GM23248 (cell line): Measurements from ENCODE around the gene TTLL13. TPM values are rescaled to one million over a fixed set of nuclear protein-coding genes. Genes with fewer than 3 reads are reported as not detected.
"Not testable (repeated sequence)": the region's sequence is repeated elsewhere in the genome, so short reads cannot be mapped to it uniquely, and the experiment has no call there.

ENCODE experiments used
- DNase-seq: peaks from one replicate; pipeline ENCODE4 v3.0.0-alpha.2; 2015
- H2AFZ ChIP-seq: fragments of 200-600 bp; sonication (generic); 2 replicates; pipeline ENCODE4 v1.6.1; 2016; ENCODE audit warnings: antibody characterized with exemption
- H3F3A ChIP-seq: fragments of 200-600 bp; sonication (generic); 2 replicates; pipeline ENCODE4 v1.6.1; 2016; ENCODE audit warnings: mild to moderate bottlenecking, antibody characterized with exemption, mixed run types; ENCODE audit not compliant: insufficient read depth
- H3K27ac ChIP-seq: fragments of 200-600 bp; sonication (generic); 2 replicates; pipeline ENCODE4 v1.5.1; 2016; ENCODE audit warnings: mild to moderate bottlenecking
- H3K27me3 ChIP-seq: fragments of 200-600 bp; sonication (generic); replicated peaks from 2 replicates; pipeline ENCODE4 v1.6.1; 2016; ENCODE audit warnings: mild to moderate bottlenecking; ENCODE audit not compliant: insufficient read depth
- H3K36me3 ChIP-seq: fragments of 200-600 bp; sonication (generic); 2 replicates; pipeline ENCODE4 v1.6.1; 2016; ENCODE audit warnings: low read depth, mild to moderate bottlenecking
- H3K4me1 ChIP-seq: fragments of 200-600 bp; sonication (generic); 2 replicates; pipeline ENCODE4 v1.6.1; 2016; ENCODE audit warnings: mild to moderate bottlenecking; ENCODE audit not compliant: insufficient read depth
- H3K4me2 ChIP-seq: fragments of 200-600 bp; sonication (generic); one replicate; pipeline ENCODE4 v1.6.1; 2016; ENCODE audit warnings: mild to moderate bottlenecking; ENCODE audit not compliant: unreplicated experiment
- H3K4me3 ChIP-seq: fragments of 200-600 bp; sonication (generic); 2 replicates; pipeline ENCODE4 v1.5.1; 2016; ENCODE audit warnings: mild to moderate bottlenecking
- H3K79me2 ChIP-seq: fragments of 200-600 bp; sonication (generic); 2 replicates; pipeline ENCODE4 v1.6.1; 2016; ENCODE audit warnings: mild to moderate bottlenecking; ENCODE audit not compliant: insufficient read depth
- H3K9ac ChIP-seq: fragments of 200-600 bp; sonication (generic); 2 replicates; pipeline ENCODE4 v1.6.1; 2016; ENCODE audit warnings: mild to moderate bottlenecking
- H3K9me2 ChIP-seq: fragments of 200-600 bp; sonication (generic); 2 replicates; pipeline ENCODE4 v1.6.1; 2016; ENCODE audit warnings: mixed run types, mild to moderate bottlenecking, moderate library complexity; ENCODE audit not compliant: insufficient read depth
- H3K9me3 ChIP-seq: fragments of 200-600 bp; sonication (generic); one replicate; pipeline ENCODE4 v1.6.1; 2017; ENCODE audit warnings: low read depth
- H4K20me1 ChIP-seq: fragments of 200-600 bp; sonication (generic); 2 replicates; pipeline ENCODE4 v1.6.0; 2016; ENCODE audit not compliant: insufficient read depth
- EZH2 ChIP-seq: fragments of 200-600 bp; sonication (generic); IDR thresholded peaks from 2 replicates; pipeline ENCODE4 v1.6.1; 2018; ENCODE audit warnings: antibody characterized with exemption, mild to moderate bottlenecking; ENCODE audit not compliant: insufficient read depth, poor library complexity, severe bottlenecking
- EZH2phosphoT487 ChIP-seq: fragments of 200-600 bp; sonication (generic); IDR thresholded peaks from 2 replicates; pipeline ENCODE4 v1.6.1; 2018; ENCODE audit warnings: antibody characterized with exemption, moderate library complexity, mild to moderate bottlenecking, low read depth; ENCODE audit not compliant: insufficient read depth
- WGBS, 2 experiments: methylation state at CpG; one replicate each; pipeline ENCODE4 v1.1.6; 2015 to 2017; ENCODE audit warnings: low lambda C conversion rate in 2 of 2, low coverage in 1 of 2; ENCODE audit errors: missing lambda C conversion rate in 2 of 2; 5-methylcytosine and 5-hydroxymethylcytosine counted together
- in situ Hi-C: fragments of 300-500 bp; cut with MboI; formaldehyde crosslinking; loops from 2 replicates; pipeline ENCODE4 v1.15.0; 2020
- polyA plus RNA-seq: library from polyadenylated mRNA; unstranded; fragments of >200 nt; fragmentation: Nextera tagmentation; extraction: Ambion mirVana; gene quantifications from 2 replicates; pipeline ENCODE4 v1.2.1, GENCODE V29; 2016
- total RNA-seq: library from RNA; depleted of rRNA; stranded (reverse); fragments of >200 nt; shearing (Covaris generic); gene quantifications from 2 replicates; pipeline ENCODE4 v1.2.3, GENCODE V29; 2014

The TTLL13 gene
- total and polyA plus RNA-seq, 2 experiments from 2014 or later, result not detected

DNA sequence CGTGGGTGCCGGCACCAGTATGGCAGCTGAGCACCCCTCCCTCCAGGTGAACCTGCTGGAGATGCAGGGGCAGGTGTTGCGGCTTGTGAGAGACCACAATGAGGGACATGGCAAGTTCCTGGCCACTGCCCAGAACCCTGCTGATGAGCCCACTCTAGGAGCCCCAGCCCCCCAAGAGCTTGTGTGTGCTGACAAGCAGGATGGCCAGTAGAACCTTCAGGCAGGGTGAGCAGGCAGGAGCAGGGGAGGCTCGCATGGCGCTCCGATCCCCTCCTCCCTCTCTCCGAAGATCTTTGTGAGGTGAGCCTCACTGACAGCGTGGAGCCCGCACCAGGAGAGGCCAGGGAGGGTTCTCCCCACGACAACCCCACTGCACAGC lies 45.9 kb downstream of the TTLL13 start:
- no peak for DNase-seq
- Histone ChIP-seq H3K27me3 (no peaks in the 10 kb centered on the region), H3K9me3 (no peaks in the 10 kb centered on the region), H3K9ac (no peak overlapping the region), H3K4me1 (no peaks in the 10 kb centered on the region), H4K20me1 (no peaks in the 10 kb centered on the region), H2AFZ (no peak overlapping the region), H3K27ac (no peak overlapping the region), H3K4me2 (no peak overlapping the region), H3K36me3 (no peaks in the 10 kb centered on the region), H3K9me2 (no peaks in the 10 kb centered on the region), H3K4me3 (no peak overlapping the region), H3K79me2 (no peaks in the 10 kb centered on the region), H3F3A (no peaks in the 10 kb centered on the region)
- TF ChIP-seq EZH2phosphoT487, result no peak
- TF ChIP-seq EZH2, result no peak
- in situ Hi-C loops, result no loop called here
- 55 to 67% methylated on average over 8 to 10 of the region's 10 CpGs for WGBS, 2 experiments

DNA sequence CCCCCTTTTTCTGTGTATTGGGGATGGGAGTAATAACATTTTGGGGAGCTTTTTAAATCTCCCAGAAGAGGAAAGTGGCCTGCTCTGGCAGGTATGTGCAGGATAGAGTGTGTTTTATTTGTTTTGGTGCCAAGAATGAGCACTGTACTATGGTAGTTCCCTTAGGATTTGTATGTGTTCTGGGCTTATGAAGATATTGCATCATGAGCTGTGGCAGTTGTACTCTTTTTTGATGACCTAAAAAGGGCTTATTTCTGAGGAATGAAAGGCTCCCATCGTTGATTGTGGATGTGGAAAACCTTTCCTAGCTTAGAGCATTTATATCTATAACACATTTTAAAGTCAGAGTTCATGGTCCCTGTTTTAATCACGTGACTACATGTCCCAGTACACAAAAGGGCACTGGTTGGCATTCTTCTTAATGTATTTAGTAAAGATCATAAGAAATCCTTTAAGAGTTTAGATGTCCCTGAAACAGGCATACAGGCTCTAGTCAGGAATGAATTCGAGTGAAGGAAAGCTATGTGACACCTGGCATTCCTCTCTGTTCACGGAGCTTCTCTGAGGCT lies 47.0 kb downstream of the TTLL13 start:
- DNase-seq, H3K36me3 ChIP-seq, H3K9me2 ChIP-seq, H3K9ac ChIP-seq, H3K4me1 ChIP-seq, H4K20me1 ChIP-seq, H3K4me2 ChIP-seq, H3K9me3 ChIP-seq, H3K27ac ChIP-seq, in situ Hi-C loops, H3K27me3 ChIP-seq, H3K4me3 ChIP-seq, H2AFZ ChIP-seq, H3K79me2 ChIP-seq, H3F3A ChIP-seq: not testable (repeated sequence)
- WGBS, 2 experiments, result 60 to 62% methylated on average over 4 of the region's 4 CpGs

GRCh38 chr15:90297021-90297420 lies 47.7 kb downstream of the TTLL13 start:
- Histone ChIP-seq H3K4me3 (no peak overlapping the region), H3K9me3 (no peaks in the 10 kb centered on the region), H3K4me1 (no peaks in the 10 kb centered on the region), H4K20me1 (no peaks in the 10 kb centered on the region), H3F3A (no peaks in the 10 kb centered on the region), H3K4me2 (no peak overlapping the region), H3K27ac (no peak overlapping the region), H3K9me2 (no peaks in the 10 kb centered on the region), H3K36me3 (no peaks in the 10 kb centered on the region), H3K9ac (no peak overlapping the region), H2AFZ (no peak overlapping the region), H3K27me3 (no peaks in the 10 kb centered on the region), H3K79me2 (no peaks in the 10 kb centered on the region)
- in situ Hi-C loops, result no loop called here
- DNase-seq, result no peak
- no peak for TF ChIP-seq EZH2
- TF ChIP-seq EZH2phosphoT487, result no peak
- 95 to 96% methylated on average over 4 of the region's 4 CpGs for WGBS, 2 experiments

- no peak for DNase-seq
- H3K36me3 ChIP-seq, result no peaks in the 10 kb centered on the region
- 70 to 74% methylated on average over 9 of the region's 9 CpGs for whole genome bisulfite sequencing, 2 experiments
- no peak overlapping the region for H3K4me3 ChIP-seq
- TF ChIP-seq EZH2phosphoT487, result no peak
- TF ChIP-seq EZH2, result no peak
- no peaks in the 10 kb centered on the region for H4K20me1 ChIP-seq
- H3K9ac ChIP-seq, result no peak overlapping the region
- no peaks in the 10 kb centered on the region for H3K79me2 ChIP-seq
- H3K27ac ChIP-seq, result no peak overlapping the region
- in situ Hi-C loops, result loop anchor here (25.0 kb wide), 2 partner anchors 312 to 587 kb away; partner anchors contain the start of gene FES
- H2AFZ ChIP-seq, result peak overlapping the region; percentile 42; the same call in 1 of the 2 replicates
- no peaks in the 10 kb centered on the region for H3F3A ChIP-seq
- H3K4me2 ChIP-seq, result no peak overlapping the region
- H3K9me2 ChIP-seq, result no peaks in the 10 kb centered on the region
- no peaks in the 10 kb centered on the region for H3K27me3 ChIP-seq
- no peaks in the 10 kb centered on the region for H3K9me3 ChIP-seq
- no peaks in the 10 kb centered on the region for H3K4me1 ChIP-seq
Measured at GRCh38 chr15:90300541-90300940, 51.2 kb downstream of the TTLL13 start.
